Heart right ventricle (tissue), 16 donors: ENCODE data around the gene ZBED3. TPM values are rescaled to one million over a fixed set of nuclear protein-coding genes. Genes with fewer than 3 reads are reported as not detected.

Source experiments
- ATAC-seq, 8 donors: fragments of 200-7000 bp; cut with Tn5 transposase; one replicate each; pipeline ENCODE4 v1.9.1; 2020; ENCODE audit warnings: mild to moderate bottlenecking in 8 of 8, moderate library complexity in 8 of 8, moderate number of reproducible peaks in 1 of 8
- DNase-seq, 2 donors: peaks; one replicate each; pipeline ENCODE4 v3.0.0-alpha.2; 2020
- H3K27ac ChIP-seq, 10 donors: fragments of 200-600 bp; sonication (generic) in 2 of 10; one replicate each; pipeline versions ENCODE4 v1.5.0 to v1.8.0; 2020 to 2022; ENCODE audit warnings: mild to moderate bottlenecking in 3 of 10
- H3K27me3 ChIP-seq, 7 donors: fragments of 200-600 bp; one replicate each; pipeline ENCODE4 v1.8.0; 2021 to 2022; ENCODE audit warnings: mild to moderate bottlenecking in 2 of 7
- H3K36me3 ChIP-seq, 9 donors: fragments of 200-600 bp; sonication (generic) in 1 of 9; one replicate each; pipeline versions ENCODE4 v1.5.0 to v1.8.0; 2020 to 2022; ENCODE audit warnings: mild to moderate bottlenecking in 2 of 9
- H3K4me1 ChIP-seq, 9 donors: fragments of 200-600 bp; sonication (generic) in 1 of 9; one replicate each; pipeline versions ENCODE4 v1.5.0 to v1.8.0; 2020 to 2022; ENCODE audit warnings: mild to moderate bottlenecking in 4 of 9
- H3K4me3 ChIP-seq, 10 donors: fragments of 200-600 bp; sonication (generic) in 2 of 10; one replicate each; pipeline versions ENCODE4 v1.5.0 to v1.8.0; 2020 to 2022; ENCODE audit warnings: mild to moderate bottlenecking in 7 of 10, moderate library complexity in 2 of 10
- H3K9me3 ChIP-seq, 11 donors: fragments of 200-600 bp in 10 of 11; sonication (generic) in 2 of 11; one replicate each; pipeline versions ENCODE4 v1.5.0 to v1.8.0; 2013 to 2022; ENCODE audit warnings: mild to moderate bottlenecking in 2 of 11, control low read depth in 1 of 11, moderate library complexity in 1 of 11
- WGBS, 2 donors: extraction: QIAGEN DNeasy Blood & Tissue Kit; methylation state at CpG; one replicate each; pipeline ENCODE4 v1.1.7; 2013; ENCODE audit warnings: inconsistent platforms in 1 of 2; 5-methylcytosine and 5-hydroxymethylcytosine counted together
- intact Hi-C, 10 donors: fragments of 100-400 bp; cut with DNase I; formaldehyde crosslinking; loops; one replicate each; pipeline versions ENCODE4 v1.11.1 to v1.14.2; 2022
- polyA plus RNA-seq, 2 donors: library from polyadenylated mRNA; stranded (reverse); fragments of 200-250 nt; gene quantifications; one replicate each; pipeline ENCODE4 v1.2.3, GENCODE V29; 2013
- total RNA-seq, 10 donors: library from RNA; stranded (reverse); fragmentation: NEBNext Ultra II Directional in 3 of 10; extraction: Animal tissue kit (Norgen Biotek cat#: 25700) in 3 of 10; gene quantifications; one replicate each; pipeline versions ENCODE4 v1.2.1 to v1.2.4, GENCODE V29; 2021 to 2023
- TF ChIP-seq, protein P1 (sequence below), 9 donors: fragments of 200-600 bp; sonication (generic) in 2 of 9; IDR thresholded peaks; one replicate each; pipeline versions ENCODE4 v1.5.0 to v1.8.0; 2021 to 2022; ENCODE audit warnings: antibody characterized with exemption in 9 of 9, mild to moderate bottlenecking in 5 of 9, moderate library complexity in 1 of 9
- donor health status: Arrhythmogenic right ventricular cardiomyopathy.
- donor health status: ischemic (EF 13 %, LVEDD 7.1; RV severe dilation, severe dysfunction).
- donor health status: healthy with polysubstance abuse.
- donor health status: DM: no; HTN: yes; CAD: no.
- donor health status: DM: no; HTN: no; CAD: no.
- donor health status: ischemic (EF 25% LVEDD 6.9; RV normal size, moderate dysfunction).
- donor health status: ischemic (EF 25% LVEDD 5.7; RV mildly dilated, moderate dysfunction).
- donor health status: healthy.
- donor health status: DM: yes; HTN: yes; CAD: no.
- donor health status: Ischemic cardiomyopathy.
- donor health status: ischemic (EF 35%, LVEDD 5.7; RV mildly dilated, moderate dysfunction).
- donor health status: nonischemic (EF 11% LVEDD 7.7; RV severe dilation, severe dysfunction).
- donor health status: DM: yes; HTN: yes; CAD: no.
- donor health status: PGD.
- donor health status: ischemic (EF 29% LVEDD 5.4; RV normal size, mild dysfunction).
- donor health status: nonischemic (EF 23%, LVEDD 6.1; RV moderate dilation, normal function).

Gene ZBED3
- total and polyA plus RNA-seq, 12 donors, result 2.6 to 8.9 (median 5.9) TPM

DNA sequence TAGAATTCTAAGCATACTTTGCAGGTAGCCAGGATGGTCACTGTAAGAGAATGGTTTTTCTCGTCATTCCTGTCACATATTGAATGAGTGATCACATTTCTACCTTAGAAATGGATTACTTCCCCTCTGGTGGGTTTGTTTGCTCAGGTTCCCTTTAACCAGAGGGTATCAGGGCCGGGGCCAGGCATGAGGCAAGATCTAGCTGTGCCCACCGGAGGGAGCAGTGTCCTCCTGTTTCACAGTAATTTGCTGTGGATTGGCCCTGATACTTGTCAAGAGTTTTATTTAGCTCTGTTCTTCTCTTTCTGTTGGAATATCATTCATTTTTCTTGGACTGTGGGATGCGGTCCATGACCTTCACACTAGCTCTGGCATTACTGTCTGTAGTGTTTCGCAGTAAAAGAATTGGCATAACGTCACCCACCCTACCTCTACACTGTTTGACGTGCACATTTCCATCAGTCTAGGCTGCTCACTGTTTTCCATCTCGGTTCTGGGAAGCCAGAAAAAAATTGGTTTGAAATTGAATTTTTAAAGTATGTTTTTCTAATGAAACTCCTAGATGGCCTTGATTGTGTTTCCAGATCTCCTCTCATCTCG lies 42.4 kb upstream of the ZBED3 start:
- intact Hi-C loops, result no loop called here
- Histone ChIP-seq H3K36me3 (no peaks in the 10 kb centered on the region), H3K27ac (no peak overlapping the region), H3K4me1 (peaks cover 0 to 8% (median 0%) of the 10 kb centered on the region in 9 donors), H3K27me3 (no peaks in the 10 kb centered on the region), H3K9me3 (no peaks in the 10 kb centered on the region), H3K4me3 (no peak overlapping the region)
- peak in 1 of 8 donors; percentile 57 for ATAC-seq
- WGBS, 2 donors, result 81 to 83% methylated on average over 9 of the region's 9 CpGs
- TF ChIP-seq, protein P1, sequence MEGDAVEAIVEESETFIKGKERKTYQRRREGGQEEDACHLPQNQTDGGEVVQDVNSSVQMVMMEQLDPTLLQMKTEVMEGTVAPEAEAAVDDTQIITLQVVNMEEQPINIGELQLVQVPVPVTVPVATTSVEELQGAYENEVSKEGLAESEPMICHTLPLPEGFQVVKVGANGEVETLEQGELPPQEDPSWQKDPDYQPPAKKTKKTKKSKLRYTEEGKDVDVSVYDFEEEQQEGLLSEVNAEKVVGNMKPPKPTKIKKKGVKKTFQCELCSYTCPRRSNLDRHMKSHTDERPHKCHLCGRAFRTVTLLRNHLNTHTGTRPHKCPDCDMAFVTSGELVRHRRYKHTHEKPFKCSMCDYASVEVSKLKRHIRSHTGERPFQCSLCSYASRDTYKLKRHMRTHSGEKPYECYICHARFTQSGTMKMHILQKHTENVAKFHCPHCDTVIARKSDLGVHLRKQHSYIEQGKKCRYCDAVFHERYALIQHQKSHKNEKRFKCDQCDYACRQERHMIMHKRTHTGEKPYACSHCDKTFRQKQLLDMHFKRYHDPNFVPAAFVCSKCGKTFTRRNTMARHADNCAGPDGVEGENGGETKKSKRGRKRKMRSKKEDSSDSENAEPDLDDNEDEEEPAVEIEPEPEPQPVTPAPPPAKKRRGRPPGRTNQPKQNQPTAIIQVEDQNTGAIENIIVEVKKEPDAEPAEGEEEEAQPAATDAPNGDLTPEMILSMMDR (IDR thresholded peaks at IDR 0.05), result peak in 4 of 9 donors; percentile 24 to 44 (median 33)
- no peak for DNase-seq

DNA sequence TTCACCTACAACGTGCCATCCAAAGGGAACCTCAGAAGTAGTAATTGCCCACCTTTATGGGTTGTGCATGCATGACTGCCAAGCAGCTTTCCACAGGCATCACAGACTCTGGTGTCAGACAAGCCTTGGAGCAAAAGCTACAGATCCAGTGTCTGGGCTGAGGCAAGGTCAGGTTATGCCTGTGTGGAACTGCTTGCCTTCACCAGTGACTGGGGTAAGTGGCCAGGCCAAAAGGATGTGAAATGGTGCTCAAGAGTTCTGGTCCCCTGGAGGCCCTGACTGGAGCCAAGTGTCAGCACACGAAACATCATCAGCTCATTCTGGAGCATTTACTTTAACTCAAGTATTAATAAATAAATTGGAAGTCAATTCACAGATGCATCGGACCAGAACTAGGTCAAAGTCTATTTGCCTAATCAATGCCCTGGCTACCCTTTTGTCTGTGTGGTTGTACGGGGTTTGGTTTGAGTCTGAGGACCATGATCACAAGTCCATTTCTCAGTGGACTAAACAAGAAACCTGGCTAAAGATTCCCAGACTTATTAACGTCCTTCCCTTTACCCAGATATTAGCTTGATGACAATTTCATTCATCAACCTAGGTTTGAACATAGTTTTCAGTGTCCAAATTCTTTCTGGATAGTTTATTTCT lies 41.5 kb upstream of the ZBED3 start:
- peaks cover 0 to 8% (median 0%) of the 10 kb centered on the region in 9 donors for H3K4me1 ChIP-seq
- intact Hi-C loops, result no loop called here
- H3K9me3 ChIP-seq, result peaks cover 0 to 2% (median 0%) of the 10 kb centered on the region in 11 donors
- DNase-seq, result no peak
- no peak overlapping the region for H3K4me3 ChIP-seq
- TF ChIP-seq, protein P1 (IDR thresholded peaks at IDR 0.05), result no peak
- H3K36me3 ChIP-seq, result no peaks in the 10 kb centered on the region
- no peak overlapping the region for H3K27ac ChIP-seq
- H3K27me3 ChIP-seq, result no peaks in the 10 kb centered on the region
- no peak for ATAC-seq
- 89 to 90% methylated on average over 5 of the region's 5 CpGs for WGBS, 2 donors

DNA sequence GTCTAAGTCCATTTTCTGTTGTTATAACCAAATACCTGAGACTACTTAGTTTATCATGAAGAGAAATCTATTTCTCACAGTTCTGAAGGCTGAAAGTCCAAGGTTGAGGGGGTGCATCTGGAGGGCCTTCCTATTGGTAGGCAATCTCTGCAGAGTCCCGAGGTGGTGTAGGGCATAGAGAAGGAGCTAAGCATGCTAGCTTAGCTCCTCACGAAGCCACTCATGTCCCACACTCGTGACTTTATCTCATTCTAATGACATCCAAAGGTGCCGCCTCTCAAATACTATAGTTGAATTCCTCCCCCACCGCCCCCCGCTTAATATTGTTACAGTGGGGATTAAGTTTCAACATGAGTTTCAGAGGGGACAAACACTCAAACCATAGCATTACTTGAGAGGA lies 36.0 kb upstream of the ZBED3 start:
- Histone ChIP-seq H3K36me3 (no peaks in the 10 kb centered on the region), H3K27me3 (no peaks in the 10 kb centered on the region), H3K27ac (no peak overlapping the region), H3K4me1 (no peaks in the 10 kb centered on the region), H3K9me3 (peaks cover 0 to 3% (median 0%) of the 10 kb centered on the region in 11 donors), H3K4me3 (no peak overlapping the region)
- ATAC-seq, result no peak
- TF ChIP-seq, protein P1 (IDR thresholded peaks at IDR 0.05), result no peak
- intact Hi-C loops, result no loop called here
- 94 to 95% methylated on average over 6 of the region's 6 CpGs for WGBS, 2 donors
- DNase-seq, result no peak

DNA sequence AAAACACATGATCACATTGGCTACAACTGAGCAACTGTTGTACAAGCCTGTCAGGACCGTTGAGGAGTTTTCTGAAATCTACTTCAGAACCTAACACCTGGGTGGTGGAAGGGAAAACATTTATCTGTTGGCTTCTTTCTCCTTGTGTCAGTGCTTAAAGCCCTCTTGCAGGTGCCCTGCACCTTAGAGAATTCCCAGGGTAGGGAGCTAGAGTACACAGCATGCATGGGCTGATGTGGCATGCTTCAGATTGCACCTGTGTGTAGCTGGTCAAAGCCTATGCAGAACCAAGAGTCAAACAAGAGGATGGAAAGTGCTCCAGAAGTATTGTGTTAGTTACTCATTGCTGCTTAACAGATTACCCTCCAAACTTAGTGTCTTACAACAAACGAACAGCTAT lies 33.6 kb upstream of the ZBED3 start:
- no peaks in the 10 kb centered on the region for H3K27me3 ChIP-seq
- peaks cover 0 to 3% (median 0%) of the 10 kb centered on the region in 11 donors for H3K9me3 ChIP-seq
- DNase-seq, result no peak
- H3K36me3 ChIP-seq, result no peaks in the 10 kb centered on the region
- no peak overlapping the region for H3K4me3 ChIP-seq
- WGBS, 2 donors, result 92 to 93% methylated on average over 2 of the region's 2 CpGs
- intact Hi-C loops, result no loop called here
- no peak overlapping the region for H3K27ac ChIP-seq
- ATAC-seq, result no peak
- TF ChIP-seq, protein P1 (IDR thresholded peaks at IDR 0.05), result no peak
- H3K4me1 ChIP-seq, result no peaks in the 10 kb centered on the region
